ENCODE data around the gene CST11.

- TF ChIP-seq CTCF (IDR thresholded peaks at IDR 0.05) (no peak), POLR2A (IDR thresholded peaks at IDR 0.05) (no peak)
Observed at GRCh38 chr20:23488996-23489395, 36.3 kb upstream of the CST11 start.

Data from esophagus squamous epithelium (tissue), 4 donors.